Upper lobe of right lung (tissue), 1 donor: Measurements from ENCODE around the gene FBXL12. TPM values are rescaled to one million over a fixed set of nuclear protein-coding genes. Genes with fewer than 3 reads are reported as not detected.
A peak's percentile ranks its signal among the peaks of the same experiment; 100 is the strongest.
"Not testable (repeated sequence)": the region's sequence is repeated elsewhere in the genome, so short reads cannot be mapped to it uniquely, and the experiment has no call there.

Experiments
- ATAC-seq: fragments of 200-7000 bp; cut with Tn5 transposase; one replicate; pipeline ENCODE4 v1.9.1; 2020; ENCODE audit warnings: mild to moderate bottlenecking, moderate library complexity
- DNase-seq: peaks from one replicate; pipeline ENCODE4 v3.0.0-alpha.2; 2020
- H3K27ac ChIP-seq: fragments of 200-600 bp; one replicate; pipeline ENCODE4 v1.8.0; 2022
- H3K27me3 ChIP-seq: fragments of 200-600 bp; one replicate; pipeline ENCODE4 v1.8.0; 2022; ENCODE audit warnings: mild to moderate bottlenecking
- H3K36me3 ChIP-seq: fragments of 200-600 bp; one replicate; pipeline ENCODE4 v1.8.0; 2022
- H3K4me1 ChIP-seq: fragments of 200-600 bp; one replicate; pipeline ENCODE4 v1.8.0; 2022
- H3K4me3 ChIP-seq: fragments of 200-600 bp; one replicate; pipeline ENCODE4 v1.8.0; 2022; ENCODE audit warnings: mild to moderate bottlenecking
- H3K9me3 ChIP-seq: fragments of 200-600 bp; one replicate; pipeline ENCODE4 v1.8.0; 2022
- intact Hi-C: fragments of 100-400 bp; cut with DNase I; formaldehyde crosslinking; loops from one replicate; pipeline ENCODE4 v1.11.0; 2022
- total RNA-seq: library from RNA; stranded (reverse); fragmentation: NEBNext Ultra II Directional; extraction: Animal tissue kit (Norgen Biotek cat#: 25700); gene quantifications from one replicate; pipeline ENCODE4 v1.2.1, GENCODE V29; 2021
- TF ChIP-seq, protein P1 (sequence below): fragments of 200-600 bp; IDR thresholded peaks from one replicate; pipeline ENCODE4 v1.8.0; 2022; ENCODE audit warnings: antibody characterized with exemption
- donor health status: DM: no; HTN: yes; CAD: no; lungs with severe emphysema.

Gene FBXL12
- total RNA-seq, 1 donor from 2014 or later: 21.5 TPM

GRCh38 chr19:9786819-9787218 lies 32.1 kb downstream of the FBXL12 start:
- intact Hi-C loops: no loop called here
- ATAC-seq: no peak
- H3K9me3 ChIP-seq: no peaks in the 10 kb centered on the region
- H3K27ac ChIP-seq: peak overlapping the region; percentile 94
- peaks cover 12% of the 10 kb centered on the region for H3K4me1 ChIP-seq
- H3K4me3 ChIP-seq: peak overlapping the region; percentile 79
- H3K36me3 ChIP-seq: no peaks in the 10 kb centered on the region
- no peak for DNase-seq
- H3K27me3 ChIP-seq: no peaks in the 10 kb centered on the region
- TF ChIP-seq, protein P1, sequence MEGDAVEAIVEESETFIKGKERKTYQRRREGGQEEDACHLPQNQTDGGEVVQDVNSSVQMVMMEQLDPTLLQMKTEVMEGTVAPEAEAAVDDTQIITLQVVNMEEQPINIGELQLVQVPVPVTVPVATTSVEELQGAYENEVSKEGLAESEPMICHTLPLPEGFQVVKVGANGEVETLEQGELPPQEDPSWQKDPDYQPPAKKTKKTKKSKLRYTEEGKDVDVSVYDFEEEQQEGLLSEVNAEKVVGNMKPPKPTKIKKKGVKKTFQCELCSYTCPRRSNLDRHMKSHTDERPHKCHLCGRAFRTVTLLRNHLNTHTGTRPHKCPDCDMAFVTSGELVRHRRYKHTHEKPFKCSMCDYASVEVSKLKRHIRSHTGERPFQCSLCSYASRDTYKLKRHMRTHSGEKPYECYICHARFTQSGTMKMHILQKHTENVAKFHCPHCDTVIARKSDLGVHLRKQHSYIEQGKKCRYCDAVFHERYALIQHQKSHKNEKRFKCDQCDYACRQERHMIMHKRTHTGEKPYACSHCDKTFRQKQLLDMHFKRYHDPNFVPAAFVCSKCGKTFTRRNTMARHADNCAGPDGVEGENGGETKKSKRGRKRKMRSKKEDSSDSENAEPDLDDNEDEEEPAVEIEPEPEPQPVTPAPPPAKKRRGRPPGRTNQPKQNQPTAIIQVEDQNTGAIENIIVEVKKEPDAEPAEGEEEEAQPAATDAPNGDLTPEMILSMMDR: no peak

GRCh38 chr19:9786342-9786741 lies 32.5 kb downstream of the FBXL12 start:
- TF ChIP-seq, protein P1: no peak
- no peaks in the 10 kb centered on the region for H3K27me3 ChIP-seq
- H3K4me1 ChIP-seq: peaks cover 12% of the 10 kb centered on the region
- H3K36me3 ChIP-seq: no peaks in the 10 kb centered on the region
- no peak for DNase-seq
- no peaks in the 10 kb centered on the region for H3K9me3 ChIP-seq
- peak overlapping the region; percentile 94 for H3K27ac ChIP-seq
- intact Hi-C loops: no loop called here
- peak overlapping the region; percentile 79 for H3K4me3 ChIP-seq
- no peak for ATAC-seq

DNA sequence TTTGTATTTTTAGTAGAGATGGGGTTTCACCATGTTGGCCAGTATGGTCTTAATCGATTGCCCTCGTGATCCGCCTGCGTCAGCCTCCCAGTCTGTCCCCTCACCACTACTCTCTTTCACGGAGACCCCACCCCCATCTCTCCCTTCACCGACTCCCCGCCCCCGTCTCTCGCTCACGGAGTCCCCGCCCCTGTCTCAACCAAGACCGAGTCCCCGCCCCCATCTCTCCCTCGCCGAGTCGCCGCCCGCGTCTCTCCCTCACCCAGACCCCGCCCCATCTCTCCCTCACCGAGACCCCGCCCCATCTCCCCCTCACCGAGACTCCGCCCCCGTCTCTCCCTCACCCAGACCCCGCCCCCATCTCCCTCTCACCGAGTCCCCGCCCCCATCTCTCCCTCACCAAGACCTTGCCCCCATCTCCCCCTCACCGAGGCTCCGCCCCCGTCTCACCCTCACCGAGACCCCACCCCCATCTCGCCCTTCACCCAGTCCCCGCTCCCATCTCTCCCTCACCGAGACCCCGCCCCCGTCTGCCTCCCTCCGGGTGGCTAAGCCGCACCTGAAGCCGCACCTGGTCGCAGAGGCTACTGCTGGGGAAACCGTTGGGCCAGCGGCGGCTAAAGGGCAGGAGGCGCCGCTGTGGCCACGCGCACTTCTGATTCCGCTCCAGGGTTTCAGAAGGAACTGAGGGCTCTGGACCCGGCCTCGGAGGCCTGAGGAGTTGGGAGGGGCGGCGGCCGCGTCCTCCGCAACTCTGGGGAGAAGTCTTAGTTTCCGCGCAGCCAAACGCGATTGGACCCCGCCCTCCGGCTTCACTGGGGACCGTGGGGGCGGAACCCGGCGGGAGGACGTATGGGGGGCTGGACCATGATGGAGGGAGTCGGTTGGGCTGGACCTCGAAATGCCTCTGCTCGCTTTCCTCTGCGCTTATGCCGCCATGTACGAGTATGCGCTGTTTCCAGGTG lies 33.2 kb downstream of the FBXL12 start:
- TF ChIP-seq, protein P1: no peak
- no peaks in the 10 kb centered on the region for H3K27me3 ChIP-seq
- DNase-seq (peak; percentile 99), ATAC-seq (peak; percentile 97)
- H3K4me3 ChIP-seq: peak overlapping the region; percentile 79
- H3K27ac ChIP-seq: peak overlapping the region; percentile 94
- intact Hi-C loops: no loop called here
- H3K4me1 ChIP-seq: peaks cover 7% of the 10 kb centered on the region
- H3K36me3 ChIP-seq: no peaks in the 10 kb centered on the region
- no peaks in the 10 kb centered on the region for H3K9me3 ChIP-seq

DNA sequence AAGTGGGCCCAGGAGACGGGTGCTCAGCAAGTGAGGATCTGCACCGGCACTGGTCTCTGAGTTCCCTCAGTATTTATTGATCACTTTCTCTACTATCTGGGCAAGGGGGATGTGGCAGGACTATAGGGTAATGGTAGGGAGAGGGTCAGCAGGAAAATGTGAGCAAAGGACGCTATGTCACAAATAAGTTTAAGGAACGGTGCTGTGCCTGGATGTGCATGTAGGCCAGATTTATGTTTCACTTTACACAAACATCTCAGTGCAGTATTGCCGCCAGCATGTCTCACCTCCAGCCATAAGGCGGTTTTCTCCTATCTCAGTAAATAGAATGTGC lies 34.7 kb downstream of the FBXL12 start:
- intact Hi-C loops, H3K36me3 ChIP-seq, H3K9me3 ChIP-seq, H3K4me3 ChIP-seq, H3K4me1 ChIP-seq, ATAC-seq, H3K27me3 ChIP-seq, DNase-seq, H3K27ac ChIP-seq: not testable (repeated sequence)

GRCh38 chr19:9782338-9782737 lies 36.5 kb downstream of the FBXL12 start:
- no peak for DNase-seq
- intact Hi-C loops: no loop called here
- no peak overlapping the region for H3K4me3 ChIP-seq
- TF ChIP-seq, protein P1: no peak
- H3K4me1 ChIP-seq: peaks cover 7% of the 10 kb centered on the region
- H3K27me3 ChIP-seq: no peaks in the 10 kb centered on the region
- ATAC-seq: no peak
- no peaks in the 10 kb centered on the region for H3K36me3 ChIP-seq
- no peak overlapping the region for H3K27ac ChIP-seq
- no peaks in the 10 kb centered on the region for H3K9me3 ChIP-seq
